SKM-1 treated with dmso at 0.1 percent for 144 hours (cell line): ENCODE measurements around the gene NOL3.

ENCODE experiments used
- DNase-seq: peaks from one replicate; lab custom pipeline; 2025; ENCODE audit not compliant: unreplicated experiment; lab: John Stamatoyannopoulos, UW

NOL3 gene

GRCh38 chr16:67188323-67188722, 18.0 kb downstream of the NOL3 start:
- DNase-seq, result no peak

GRCh38 chr16:67188798-67189197, 18.5 kb downstream of the NOL3 start:
- no peak for DNase-seq

GRCh38 chr16:67190041-67190440, 19.7 kb downstream of the NOL3 start, which contains the start of gene EXOC3L1:
Gene EXOC3L1, minus strand, starts transcription at chr16:67190136. Its CDS starts 460 bp downstream, at chr16:67189676.
- DNase-seq, result no peak

DNA sequence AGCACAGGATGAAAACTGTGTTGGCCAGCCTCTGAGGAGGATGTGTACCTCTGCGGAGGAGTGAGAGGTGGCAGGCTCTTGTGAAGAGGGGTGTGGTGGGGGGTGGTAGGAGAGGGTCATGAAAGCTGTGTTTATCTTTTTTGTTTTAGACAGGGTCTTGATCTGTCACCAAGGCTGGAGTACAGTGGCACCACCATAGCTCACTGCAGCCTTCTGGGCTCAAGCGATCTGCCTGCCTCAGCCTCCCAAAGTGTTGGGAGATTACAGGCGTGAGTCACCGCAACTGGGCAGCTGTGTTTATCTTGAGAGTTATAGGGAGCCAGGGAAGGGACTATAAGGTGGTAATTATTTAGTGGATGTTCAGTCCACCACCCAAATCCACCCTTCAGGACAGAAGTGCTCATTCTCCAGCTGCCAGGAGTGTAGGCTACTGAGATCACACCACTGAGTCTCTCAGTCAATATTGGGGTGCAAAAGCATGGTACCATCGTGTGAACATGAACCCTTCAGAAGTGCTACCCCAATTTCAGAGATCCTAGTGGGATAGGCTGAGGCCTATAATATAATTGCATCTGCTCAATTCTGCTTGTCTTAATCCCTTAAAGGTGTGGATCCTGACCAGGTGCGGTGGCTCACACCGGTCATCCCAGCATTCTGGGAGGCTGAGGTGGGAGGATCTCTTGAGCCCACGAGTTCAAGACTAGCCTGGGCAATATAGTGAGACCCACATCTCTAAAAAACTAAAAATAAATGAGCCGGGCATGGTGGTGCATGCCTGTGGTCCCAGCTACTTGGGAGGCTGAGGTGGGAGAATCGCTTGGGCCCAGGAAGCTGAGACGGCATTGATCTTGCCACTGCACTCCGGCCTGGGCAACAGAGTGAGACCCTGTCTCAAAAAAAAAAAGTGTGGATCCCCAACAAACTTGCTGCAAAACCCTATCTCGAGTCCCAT, 20.4 kb downstream of the NOL3 start:
- DNase-seq, result no peak

GRCh38 chr16:67191411-67191994, 21.2 kb downstream of the NOL3 start:
- DNase-seq, result no peak

DNA sequence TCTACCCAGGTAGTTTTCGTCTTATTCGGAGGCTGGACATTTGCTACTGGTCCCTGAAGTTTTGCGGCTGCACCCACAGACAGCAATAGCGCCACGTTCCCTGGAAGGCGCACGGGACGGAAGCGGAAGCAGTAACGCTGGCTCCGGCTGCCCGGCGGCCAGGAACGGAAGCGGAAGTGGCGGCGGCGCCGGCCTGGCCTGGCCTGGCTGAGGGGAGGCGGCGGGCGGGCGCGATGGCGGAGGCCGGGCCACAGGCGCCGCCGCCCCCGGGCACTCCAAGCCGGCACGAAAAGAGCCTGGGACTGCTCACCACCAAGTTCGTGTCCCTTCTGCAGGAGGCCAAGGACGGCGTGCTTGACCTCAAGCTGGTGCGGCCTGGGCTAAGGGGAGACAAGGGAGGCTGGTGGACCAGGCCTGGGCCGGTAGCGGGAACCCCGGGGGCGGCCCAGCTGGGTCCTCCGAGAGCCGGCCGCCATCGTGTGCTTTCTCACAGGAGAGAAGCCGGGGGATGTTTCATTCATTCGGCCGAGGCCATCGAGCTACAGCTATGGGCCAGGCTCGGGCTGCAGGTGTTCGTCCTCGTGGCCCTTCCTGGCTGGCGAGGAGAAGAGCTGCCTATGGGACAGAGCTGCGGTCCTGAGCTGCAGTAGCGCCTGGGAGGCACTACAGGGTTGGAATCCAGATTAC, 21.8 kb downstream of the NOL3 start, which contains the start of gene E2F4:
TSS of gene E2F4 (plus strand) at position 161 of the 687 bp plus-strand sequence. CDS start at position 234, 73 bp downstream.
- DNase-seq, result peak; percentile 92

DNA sequence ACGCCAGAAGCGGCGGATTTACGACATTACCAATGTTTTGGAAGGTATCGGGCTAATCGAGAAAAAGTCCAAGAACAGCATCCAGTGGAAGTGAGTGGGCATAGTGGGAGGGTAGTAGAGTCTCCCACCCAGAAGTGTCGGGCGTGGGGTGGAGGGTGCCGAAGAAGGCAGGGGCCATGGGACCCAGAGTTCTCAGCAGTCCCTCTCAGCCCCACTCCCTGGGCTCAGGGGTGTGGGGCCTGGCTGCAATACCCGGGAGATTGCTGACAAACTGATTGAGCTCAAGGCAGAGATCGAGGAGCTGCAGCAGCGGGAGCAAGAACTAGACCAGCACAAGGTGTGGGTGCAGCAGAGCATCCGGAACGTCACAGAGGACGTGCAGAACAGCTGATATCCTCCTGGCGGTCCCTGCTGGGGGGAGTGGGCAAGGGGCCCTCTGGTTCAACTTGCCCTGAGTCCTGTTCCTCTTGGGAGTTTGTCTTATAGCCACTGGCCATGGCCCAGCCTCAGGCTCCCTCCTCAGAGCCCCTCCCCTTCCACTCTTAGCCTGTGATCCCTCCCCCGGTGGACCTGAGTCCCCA, 22.5 kb downstream of the NOL3 start:
- DNase-seq, result no peak

- DNase-seq, result no peak
Observed at GRCh38 chr16:67193536-67193935, 23.2 kb downstream of the NOL3 start.

GRCh38 chr16:67194260-67194659, 23.9 kb downstream of the NOL3 start:
- DNase-seq, result no peak

DNA sequence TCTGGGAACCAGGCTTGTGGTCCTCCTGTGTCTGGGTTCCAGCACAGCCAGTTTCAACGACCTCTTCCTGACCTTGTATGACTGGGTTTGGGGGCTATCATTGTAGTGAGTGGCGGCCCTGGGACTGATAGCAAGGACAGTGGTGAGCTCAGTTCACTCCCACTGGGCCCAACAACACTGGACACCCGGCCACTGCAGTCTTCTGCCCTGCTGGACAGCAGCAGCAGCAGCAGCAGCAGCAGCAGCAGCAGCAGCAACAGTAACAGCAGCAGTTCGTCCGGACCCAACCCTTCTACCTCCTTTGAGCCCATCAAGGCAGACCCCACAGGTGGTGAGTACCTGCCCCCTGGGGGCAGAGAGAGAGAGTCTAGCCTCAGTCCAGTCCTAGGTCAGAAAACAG, 25.3 kb downstream of the NOL3 start:
- DNase-seq, result no peak

- no peak for DNase-seq
Observed at GRCh38 chr16:67196881-67197280, 26.5 kb downstream of the NOL3 start.

- no peak for DNase-seq
Observed at GRCh38 chr16:67197704-67198103, 27.4 kb downstream of the NOL3 start.

DNA sequence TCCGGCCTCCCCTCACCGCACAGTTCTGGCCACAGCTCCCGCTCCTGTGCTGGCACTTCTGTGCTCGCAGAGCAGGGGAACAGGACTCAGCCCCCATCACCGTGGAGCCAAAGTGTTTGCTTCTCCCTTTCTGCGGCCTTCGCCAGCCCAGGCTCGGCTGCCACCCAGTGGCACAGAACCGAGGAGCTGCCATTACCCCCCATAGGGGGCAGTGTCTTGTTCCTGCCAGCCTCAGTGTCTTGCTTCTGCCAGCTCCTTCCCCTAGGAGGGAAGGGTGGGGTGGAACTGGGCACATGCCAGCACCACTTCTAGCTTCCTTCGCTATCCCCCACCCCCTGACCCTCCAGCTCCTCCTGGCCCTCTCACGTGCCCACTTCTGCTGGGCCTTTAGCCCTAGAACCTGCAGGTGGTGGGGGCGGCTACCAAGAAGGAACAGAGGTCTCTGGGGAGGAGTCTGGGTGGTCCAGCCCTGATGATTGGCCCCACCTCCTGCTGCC, 27.9 kb downstream of the NOL3 start:
- DNase-seq, result no peak

DNA sequence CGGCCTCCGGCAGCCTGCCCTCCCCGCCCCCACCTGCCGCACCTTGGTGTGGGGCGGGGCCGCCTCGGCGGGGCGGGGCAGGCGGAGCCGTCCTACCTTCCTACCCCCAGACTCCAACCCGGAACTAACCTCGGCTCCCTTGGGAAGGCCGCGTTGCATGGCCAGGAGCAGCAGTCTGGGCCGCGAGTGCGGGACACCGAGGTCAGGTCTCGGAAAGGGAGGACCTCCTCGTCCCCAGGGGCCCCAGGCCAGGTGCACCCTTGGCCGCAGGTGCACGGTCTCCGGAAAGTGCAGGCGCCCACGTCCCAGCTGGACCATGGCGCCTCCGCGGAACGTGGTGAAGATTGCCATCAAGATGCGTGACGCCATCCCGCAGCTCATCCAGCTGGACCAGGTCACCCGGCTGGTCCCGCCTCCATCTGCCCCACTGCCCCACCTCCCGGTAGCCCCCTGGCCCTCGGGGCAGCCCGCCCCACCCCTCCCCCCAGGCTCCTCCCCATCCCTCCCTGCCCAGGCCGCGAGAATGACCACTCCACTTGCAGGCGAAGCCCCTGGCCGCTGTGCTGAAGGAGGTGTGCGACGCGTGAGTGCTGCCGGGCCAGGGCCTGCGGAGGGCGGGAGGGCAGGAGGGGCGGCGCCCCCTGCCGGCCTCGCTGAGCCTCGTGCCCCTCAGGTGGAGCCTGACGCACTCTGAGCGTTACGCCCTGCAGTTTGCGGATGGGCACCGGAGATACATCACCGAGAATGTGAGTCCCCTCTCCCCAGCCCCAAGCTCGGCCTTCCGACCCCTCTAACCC, 28.9 kb downstream of the NOL3 start, which contains the start of gene ELMO3:
TSS of gene ELMO3 (plus strand) at position 121 of the 797 bp plus-strand sequence. CDS start at position 317, 196 bp downstream.
- no peak for DNase-seq

- DNase-seq, result no peak
Observed at GRCh38 chr16:67199808-67200198, 29.5 kb downstream of the NOL3 start.

DNA sequence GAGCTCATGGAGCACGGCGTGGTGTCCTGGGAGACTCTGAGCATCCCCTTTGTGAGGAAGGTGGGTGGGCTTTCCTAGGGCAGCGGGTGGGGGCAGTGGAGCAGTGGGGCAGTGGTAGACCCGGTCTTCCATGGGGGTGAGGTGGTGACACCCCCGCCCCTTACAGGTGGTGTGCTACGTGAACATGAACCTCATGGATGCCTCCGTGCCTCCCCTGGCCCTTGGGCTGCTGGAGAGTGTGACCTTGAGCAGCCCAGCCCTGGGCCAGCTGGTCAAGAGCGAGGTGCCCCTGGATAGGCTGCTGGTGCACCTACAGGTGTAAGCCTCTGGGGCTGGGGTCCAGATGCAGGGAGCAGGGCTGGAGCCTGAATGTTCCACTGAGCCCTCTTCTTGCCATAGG, 30.2 kb downstream of the NOL3 start:
- DNase-seq, result no peak

DNA sequence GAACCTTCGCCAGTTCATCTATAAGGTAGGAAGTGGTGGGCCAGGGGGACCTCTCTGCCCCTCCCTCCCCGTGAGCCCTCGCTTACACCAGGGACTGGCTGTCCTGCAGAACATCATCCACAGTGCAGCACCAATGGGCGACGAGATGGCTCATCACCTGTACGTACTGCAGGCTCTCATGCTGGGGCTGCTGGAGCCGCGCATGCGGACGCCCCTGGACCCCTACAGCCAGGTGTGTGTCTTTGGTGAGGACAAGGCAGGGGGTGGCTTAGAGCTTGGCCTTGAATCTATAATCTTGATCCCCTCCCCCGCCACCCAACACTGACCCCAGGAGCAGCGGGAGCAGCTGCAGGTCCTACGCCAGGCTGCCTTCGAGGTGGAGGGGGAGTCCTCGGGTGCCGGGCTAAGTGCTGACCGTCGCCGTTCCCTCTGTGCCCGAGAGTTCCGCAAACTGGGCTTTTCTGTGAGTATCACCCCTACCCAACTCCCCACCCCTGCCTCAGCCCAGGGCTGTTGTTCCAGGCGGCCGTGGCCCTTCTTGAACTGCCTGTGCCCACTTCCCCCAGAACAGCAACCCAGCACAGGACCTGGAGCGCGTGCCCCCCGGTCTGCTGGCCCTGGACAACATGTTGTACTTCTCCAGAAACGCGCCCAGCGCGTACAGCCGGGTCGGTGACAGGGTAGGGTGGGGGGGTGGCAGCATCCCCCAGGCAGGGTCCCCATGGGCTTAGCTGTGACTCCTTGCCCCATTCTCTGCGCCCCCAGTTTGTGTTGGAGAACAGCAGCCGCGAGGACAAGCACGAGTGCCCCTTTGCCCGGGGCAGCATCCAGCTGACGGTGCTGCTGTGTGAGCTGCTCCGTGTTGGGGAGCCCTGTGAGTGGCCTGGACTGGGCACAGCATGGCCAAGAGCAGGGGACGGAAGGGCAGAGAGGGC, 31.3 kb downstream of the NOL3 start:
- DNase-seq, result no peak

DNA sequence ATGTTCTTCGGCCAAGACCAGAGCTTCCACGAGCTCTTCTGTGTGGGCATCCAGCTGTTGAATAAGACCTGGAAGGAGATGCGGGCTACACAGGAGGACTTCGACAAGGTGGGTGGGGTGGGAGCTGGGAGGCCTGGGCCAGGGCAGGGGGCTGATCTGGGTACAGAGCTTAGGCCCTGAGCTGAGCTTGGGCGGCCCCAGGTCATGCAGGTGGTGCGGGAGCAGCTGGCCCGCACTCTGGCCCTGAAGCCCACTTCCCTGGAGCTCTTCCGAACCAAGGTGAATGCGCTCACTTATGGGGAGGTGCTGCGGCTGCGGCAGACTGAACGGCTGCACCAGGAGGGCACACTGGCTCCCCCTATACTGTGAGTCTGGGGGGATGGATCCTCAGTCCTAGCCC, 32.1 kb downstream of the NOL3 start:
- no peak for DNase-seq

DNA sequence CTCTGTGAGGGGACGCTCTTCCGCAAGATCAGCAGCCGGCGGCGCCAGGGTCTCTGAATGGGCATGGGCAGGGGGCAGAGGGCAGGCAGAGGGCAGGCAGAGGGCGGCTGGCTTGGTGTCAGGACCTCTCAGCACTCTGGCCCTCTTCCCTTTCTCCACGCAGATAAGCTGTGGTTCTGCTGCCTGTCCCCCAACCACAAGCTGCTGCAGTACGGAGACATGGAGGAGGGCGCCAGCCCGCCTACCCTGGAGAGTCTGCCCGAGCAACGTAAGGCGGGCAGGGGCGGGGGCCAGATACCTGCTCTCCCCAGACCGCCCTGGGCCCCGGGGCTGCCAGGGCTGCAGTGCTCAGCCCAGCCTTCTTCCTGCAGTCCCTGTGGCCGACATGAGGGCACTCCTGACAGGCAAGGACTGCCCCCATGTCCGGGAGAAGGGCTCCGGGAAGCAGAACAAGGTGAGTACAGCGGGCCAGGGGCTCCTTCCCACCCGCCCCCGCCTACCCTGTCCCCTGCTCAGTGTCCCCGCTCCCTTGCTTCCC, 32.7 kb downstream of the NOL3 start:
- DNase-seq, result no peak
